Measurements from ENCODE around the gene SUCLG2. TPM values are rescaled to one million over a fixed set of nuclear protein-coding genes. Genes with fewer than 3 reads are reported as not detected.

SUCLG2 gene
- total RNA-seq, 1 experiment from 2014 or later, result 38.5 TPM

DNA sequence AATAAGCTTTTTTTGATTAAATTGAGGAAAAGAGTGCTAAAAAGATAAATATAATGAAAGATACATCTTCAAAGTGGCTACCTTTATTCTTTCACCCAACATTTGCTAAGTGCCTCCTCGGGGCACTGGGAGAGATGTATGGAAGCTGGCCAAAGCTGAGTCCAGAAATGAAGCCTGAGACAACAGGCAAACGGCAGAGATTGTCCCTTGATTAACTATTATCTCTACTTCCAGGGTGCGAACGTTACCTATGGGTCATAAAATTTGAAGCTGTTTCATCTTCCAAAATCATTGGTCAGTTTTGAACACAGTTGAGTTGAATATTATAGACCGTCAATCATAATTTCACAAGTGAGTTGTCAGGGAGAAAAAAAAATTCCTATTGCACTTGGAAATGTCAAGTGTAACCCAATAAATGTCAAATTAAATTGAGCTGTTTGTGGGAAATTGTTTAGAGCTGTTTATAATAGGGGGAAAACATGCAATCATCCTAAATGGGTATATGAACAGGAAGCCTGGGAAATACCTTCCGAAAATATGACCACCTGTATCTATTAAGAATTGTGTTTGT is 73.9 kb downstream of the SUCLG2 start:
- TF ChIP-seq CTCF (conservative IDR thresholded peaks at IDR 0.05), result no peak
- H3K4me1 ChIP-seq (ENCODE audit: insufficient read depth, low read length), result no peaks in the 10 kb centered on the region

More for the DNA sequence above, 73.9 kb downstream of the SUCLG2 start:
- Mint-ChIP-seq H3K27ac (no peak overlapping the region), H3K27me3 (ENCODE audit: low read depth) (no peaks in the 10 kb centered on the region), H3K4me3 (no peak overlapping the region), H3K4me1 (peaks cover 11% of the 10 kb centered on the region in 2 experiments), H3K36me3 (ENCODE audit: insufficient read depth in 1 of 3, low read depth in 3 of 3) (no peaks in the 10 kb centered on the region; a peak in 1 of 7 replicates), H3K9me3 (no peaks in the 10 kb centered on the region)
- Histone ChIP-seq H4K5ac (ENCODE audit: insufficient read length, low read depth, low read length) (no peak overlapping the region), H3K56ac (ENCODE audit: insufficient read length, low read depth, low read length) (no peak overlapping the region), H4K91ac (ENCODE audit: insufficient read length, low read depth, low read length) (no peak overlapping the region), H2BK20ac (ENCODE audit: low read depth, low read length, poor library complexity, severe bottlenecking) (no peak overlapping the region), H2BK5ac (ENCODE audit: insufficient read length, low read length) (no peak overlapping the region), H4K8ac (replicated peaks; ENCODE audit: insufficient read length, low read depth, low read length) (no peak overlapping the region), H3K79me1 (ENCODE audit: insufficient read depth, low read depth, low read length, poor library complexity, severe bottlenecking) (no peaks in the 10 kb centered on the region), H4K20me1 (ENCODE audit: control insufficient read depth, insufficient read depth, insufficient read length) (no peaks in the 10 kb centered on the region), H3K9ac (ENCODE audit: extremely low read depth, insufficient read length, low read length) (no peak overlapping the region), H3K14ac (ENCODE audit: insufficient read depth, low read length) (no peak overlapping the region), H3K18ac (ENCODE audit: insufficient read length, low read depth, low read length) (no peak overlapping the region), H3K27ac (ENCODE audit: insufficient read length, low read depth, low read length) (no peak overlapping the region), H3K9me3 (ENCODE audit: control insufficient read depth, low read depth, low read length) (no peaks in the 10 kb centered on the region), H3T11ph (ENCODE audit: low read length) (no peak overlapping the region), H2AK5ac (ENCODE audit: insufficient read length, low read length) (no peak overlapping the region), H3K79me2 (ENCODE audit: insufficient read depth, low read length) (no peaks in the 10 kb centered on the region), H2BK120ac (ENCODE audit: low read depth, low read length, poor library complexity, severe bottlenecking) (no peak overlapping the region), H2BK12ac (ENCODE audit: insufficient read length, low read depth, low read length) (no peak overlapping the region), H3K27me3 (ENCODE audit: insufficient read depth, low read length) (no peaks in the 10 kb centered on the region), H3K23me2 (ENCODE audit: insufficient read length, low read depth, low read length, poor library complexity, severe bottlenecking) (no peaks in the 10 kb centered on the region), H2AFZ (ENCODE audit: low read length) (no peak overlapping the region), H3K4me2 (ENCODE audit: insufficient read depth, insufficient read length, low read length) (no peak overlapping the region), H2BK15ac (ENCODE audit: low read depth, low read length) (no peak overlapping the region), H3K23ac (ENCODE audit: insufficient read length, low read depth, low read length) (no peak overlapping the region), H3K4ac (ENCODE audit: low read depth, low read length) (no peak overlapping the region)
- WGBS (ENCODE audit: extremely low coverage, insufficient read length, low lambda C conversion rate), result no CpG with 5 or more reads among the region's 6 CpGs
- DNase-seq, result no peak

All from H9 (cell line).